ENCODE measurements around the gene PLOD2. TPM values are rescaled to one million over a fixed set of nuclear protein-coding genes. Genes with fewer than 3 reads are reported as not detected.

The PLOD2 gene
- total and polyA plus RNA-seq, 2 experiments from 2014 or later: 300 to 306 TPM

DNA sequence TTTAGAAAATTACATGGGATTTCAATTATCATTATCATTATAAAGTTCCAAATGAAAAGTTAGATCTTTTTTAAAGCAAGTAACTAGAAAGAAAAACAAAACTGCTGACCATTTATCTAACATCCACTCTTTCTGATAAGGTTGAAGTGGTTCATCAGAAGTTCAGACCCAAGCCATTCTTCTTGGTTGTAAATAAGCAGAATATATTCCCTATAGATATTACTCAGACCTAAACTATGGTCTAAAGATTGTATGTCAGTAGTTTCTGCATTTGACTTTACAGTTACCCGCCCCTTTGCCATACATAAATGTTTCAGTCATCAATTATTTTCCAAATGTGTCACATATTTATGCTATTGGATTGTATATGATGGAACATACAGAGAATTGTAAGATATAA, 136.7 kb downstream of the PLOD2 start:
- no peak overlapping the region for H3K27ac ChIP-seq
- 52 to 61% methylated on average over 1 of the region's 1 CpG for WGBS, 2 experiments (ENCODE audit: low coverage in 1 of 2, low lambda C conversion rate in 2 of 2, missing lambda C conversion rate in 2 of 2)
- no peaks in the 10 kb centered on the region for H3K79me2 ChIP-seq (ENCODE audit: insufficient read depth)
- H3K9me2 ChIP-seq (ENCODE audit: insufficient read depth): no peaks in the 10 kb centered on the region
- H2AFZ ChIP-seq: no peak overlapping the region
- no peak overlapping the region for H3K4me3 ChIP-seq
- TF ChIP-seq EZH2phosphoT487 (IDR thresholded peaks at IDR 0.05; ENCODE audit: insufficient read depth, low read depth): no peak
- TF ChIP-seq EZH2 (IDR thresholded peaks at IDR 0.05; ENCODE audit: insufficient read depth, poor library complexity, severe bottlenecking): no peak
- H3F3A ChIP-seq (ENCODE audit: insufficient read depth): 0 out of 2 replicates have a peak, but pooled peaks cover 21% of the 10 kb centered on the region
- no peaks in the 10 kb centered on the region for H3K36me3 ChIP-seq (ENCODE audit: low read depth)
- no peaks in the 10 kb centered on the region for H3K27me3 ChIP-seq (replicated peaks; ENCODE audit: insufficient read depth)
- H3K4me1 ChIP-seq (ENCODE audit: insufficient read depth): no peaks in the 10 kb centered on the region
- H3K9me3 ChIP-seq (ENCODE audit: low read depth): no peaks in the 10 kb centered on the region
- H3K9ac ChIP-seq: no peak overlapping the region
- H3K4me2 ChIP-seq (ENCODE audit: unreplicated experiment): no peak overlapping the region
- in situ Hi-C loops (cut with MboI): no loop called here
- no peak for DNase-seq
- H4K20me1 ChIP-seq (ENCODE audit: insufficient read depth): no peaks in the 10 kb centered on the region

DNA sequence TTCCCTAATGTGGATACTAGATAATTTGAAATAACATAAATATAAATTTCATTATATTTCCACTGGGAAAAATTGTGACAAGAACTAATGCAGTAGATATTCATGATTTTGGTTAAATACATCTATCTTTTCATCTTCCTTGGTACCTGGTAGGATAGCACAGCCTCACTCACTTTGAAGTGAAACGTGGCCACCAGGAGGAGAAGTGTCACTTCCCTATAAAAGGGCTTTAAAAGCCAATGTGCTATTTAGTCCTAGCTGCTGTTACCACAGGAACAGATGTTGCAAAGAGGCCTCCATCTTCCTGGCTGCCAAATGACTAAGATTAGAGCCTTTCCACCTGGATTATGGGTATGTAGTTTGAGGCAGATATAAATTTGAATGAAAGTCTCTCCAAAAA, 140.0 kb downstream of the PLOD2 start:
- no peak overlapping the region for H2AFZ ChIP-seq
- H3K9me2 ChIP-seq (ENCODE audit: insufficient read depth): no peaks in the 10 kb centered on the region
- in situ Hi-C loops (cut with MboI): no loop called here
- 70 to 81% methylated on average over 1 of the region's 1 CpG for WGBS, 2 experiments (ENCODE audit: low coverage in 1 of 2, low lambda C conversion rate in 2 of 2, missing lambda C conversion rate in 2 of 2)
- H3K27me3 ChIP-seq (replicated peaks; ENCODE audit: insufficient read depth): no peaks in the 10 kb centered on the region
- H3K36me3 ChIP-seq (ENCODE audit: low read depth): no peaks in the 10 kb centered on the region
- no peaks in the 10 kb centered on the region for H3K79me2 ChIP-seq (ENCODE audit: insufficient read depth)
- H4K20me1 ChIP-seq (ENCODE audit: insufficient read depth): no peaks in the 10 kb centered on the region
- no peaks in the 10 kb centered on the region for H3K4me1 ChIP-seq (ENCODE audit: insufficient read depth)
- DNase-seq: no peak
- H3K4me2 ChIP-seq (ENCODE audit: unreplicated experiment): no peak overlapping the region
- no peak overlapping the region for H3K4me3 ChIP-seq
- 0 out of 2 replicates have a peak, but pooled peaks cover 10% of the 10 kb centered on the region for H3F3A ChIP-seq (ENCODE audit: insufficient read depth)
- no peak overlapping the region for H3K9ac ChIP-seq
- no peaks in the 10 kb centered on the region for H3K9me3 ChIP-seq (ENCODE audit: low read depth)
- TF ChIP-seq EZH2phosphoT487 (IDR thresholded peaks at IDR 0.05; ENCODE audit: insufficient read depth, low read depth) (no peak), EZH2 (IDR thresholded peaks at IDR 0.05; ENCODE audit: insufficient read depth, poor library complexity, severe bottlenecking) (no peak)
- no peak overlapping the region for H3K27ac ChIP-seq

DNA sequence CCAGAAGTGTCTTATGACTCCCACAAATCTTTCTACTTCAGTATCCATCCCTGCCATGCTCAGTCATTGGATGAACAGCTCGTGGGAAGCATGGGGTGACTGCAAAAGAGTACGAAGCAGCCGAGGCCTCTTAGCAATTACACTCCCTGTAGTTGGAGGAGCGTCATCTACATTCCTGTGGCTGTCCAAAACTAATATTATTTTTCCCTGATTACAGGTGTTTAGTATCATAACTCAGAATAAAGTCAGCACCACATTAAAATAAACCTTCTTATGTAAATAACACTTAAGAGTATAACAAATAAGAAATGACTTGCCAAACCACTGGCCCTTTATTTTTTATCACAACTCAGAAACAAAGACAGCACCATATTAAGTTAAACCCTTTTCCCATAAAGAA, 141.5 kb downstream of the PLOD2 start:
- Histone ChIP-seq H3K9me3 (ENCODE audit: low read depth) (no peaks in the 10 kb centered on the region), H3K4me2 (ENCODE audit: unreplicated experiment) (no peak overlapping the region), H3K9ac (no peak overlapping the region), H3K4me3 (no peak overlapping the region), H2AFZ (no peak overlapping the region), H3F3A (ENCODE audit: insufficient read depth) (0 out of 2 replicates have a peak, but pooled peaks cover 17% of the 10 kb centered on the region), H3K79me2 (ENCODE audit: insufficient read depth) (no peaks in the 10 kb centered on the region), H4K20me1 (ENCODE audit: insufficient read depth) (no peaks in the 10 kb centered on the region), H3K4me1 (ENCODE audit: insufficient read depth) (no peaks in the 10 kb centered on the region), H3K36me3 (ENCODE audit: low read depth) (no peaks in the 10 kb centered on the region), H3K27ac (no peak overlapping the region), H3K9me2 (ENCODE audit: insufficient read depth) (no peaks in the 10 kb centered on the region), H3K27me3 (replicated peaks; ENCODE audit: insufficient read depth) (no peaks in the 10 kb centered on the region)
- TF ChIP-seq EZH2phosphoT487 (IDR thresholded peaks at IDR 0.05; ENCODE audit: insufficient read depth, low read depth): no peak
- TF ChIP-seq EZH2 (IDR thresholded peaks at IDR 0.05; ENCODE audit: insufficient read depth, poor library complexity, severe bottlenecking): no peak
- in situ Hi-C loops (cut with MboI): no loop called here
- no peak for DNase-seq
- 63 to 76% methylated on average over 4 of the region's 4 CpGs for WGBS, 2 experiments (ENCODE audit: low coverage in 1 of 2, low lambda C conversion rate in 2 of 2, missing lambda C conversion rate in 2 of 2)

Other genes with a start within 250 kb of the PLOD2 start
- 51.2 and 63.4 TPM in 2 replicates for gene PLSCR4, start 89.9 kb upstream of the PLOD2 start, total RNA-seq (2014; rRNA removed; shearing (Covaris generic))
- gene PLSCR4, start 89.9 kb upstream of the PLOD2 start, polyA plus RNA-seq (2016; fragmentation: Nextera tagmentation; extraction: Ambion mirVana): 38.2 and 40.3 TPM in 2 replicates

Measured in GM23248 (cell line).